22Rv1 (cell line): ENCODE data around the gene STKLD1.

ENCODE experiments used
- H3K27ac ChIP-seq: fragments of 450-650 bp; 2 replicates; pipeline ENCODE4 v1.5.1; 2017
- ZFX ChIP-seq: fragments of 450-650 bp; IDR thresholded peaks from 2 replicates; pipeline ENCODE4 v1.6.1; 2017; ENCODE audit warnings: antibody characterized with exemption, borderline replicate concordance
- TF ChIP-seq, protein P1 (sequence below): fragments of 450-650 bp; IDR thresholded peaks from 2 replicates; pipeline ENCODE4 v1.5.1; 2017; ENCODE audit warnings: mild to moderate bottlenecking

Gene STKLD1

DNA sequence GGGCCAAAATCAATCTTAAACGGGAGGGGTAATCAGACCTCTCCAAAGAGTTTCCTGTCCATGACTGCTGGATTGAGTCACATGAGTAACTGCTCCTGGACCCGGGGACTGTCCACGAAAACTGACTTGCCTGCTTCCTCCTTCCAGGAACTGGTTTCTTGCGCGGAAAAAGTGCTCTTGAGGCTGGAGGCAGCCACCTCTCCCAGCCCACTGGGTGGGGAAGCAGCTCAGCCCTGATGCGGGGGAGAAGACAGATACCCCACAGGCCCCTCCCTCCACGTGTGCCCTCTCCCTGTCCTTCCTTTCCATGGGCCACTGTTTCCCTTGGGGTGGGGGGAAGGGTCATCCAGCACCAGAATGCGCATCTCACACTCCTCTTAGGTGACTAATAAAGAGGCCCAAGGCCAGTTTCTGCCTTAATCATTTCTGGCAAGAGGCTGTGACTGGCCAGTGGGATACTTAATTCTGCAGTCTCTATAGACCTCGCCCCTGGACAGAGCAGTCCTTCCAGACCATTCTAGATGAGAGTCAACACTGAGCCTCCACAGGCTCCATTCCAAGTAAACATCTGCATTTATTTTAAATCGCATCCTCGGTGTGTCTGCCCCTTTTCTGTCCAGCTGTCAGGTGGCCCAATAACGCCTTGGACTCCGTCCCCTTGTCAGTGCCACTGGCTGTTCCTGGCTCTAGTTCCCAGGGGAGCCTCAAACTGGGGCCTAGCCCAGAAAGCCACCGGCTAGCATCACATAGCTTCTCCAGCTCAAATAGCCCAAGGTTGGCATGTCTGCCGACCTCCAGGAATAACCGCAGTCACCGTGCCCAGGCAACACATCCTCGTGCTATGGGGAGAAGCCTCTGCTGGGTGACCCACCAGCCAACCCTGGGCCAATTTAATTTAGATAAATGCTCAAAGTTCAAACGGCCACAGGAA, 29.6 kb downstream of the STKLD1 start:
- H3K27ac ChIP-seq, result no peak overlapping the region
- TF ChIP-seq, protein P1, sequence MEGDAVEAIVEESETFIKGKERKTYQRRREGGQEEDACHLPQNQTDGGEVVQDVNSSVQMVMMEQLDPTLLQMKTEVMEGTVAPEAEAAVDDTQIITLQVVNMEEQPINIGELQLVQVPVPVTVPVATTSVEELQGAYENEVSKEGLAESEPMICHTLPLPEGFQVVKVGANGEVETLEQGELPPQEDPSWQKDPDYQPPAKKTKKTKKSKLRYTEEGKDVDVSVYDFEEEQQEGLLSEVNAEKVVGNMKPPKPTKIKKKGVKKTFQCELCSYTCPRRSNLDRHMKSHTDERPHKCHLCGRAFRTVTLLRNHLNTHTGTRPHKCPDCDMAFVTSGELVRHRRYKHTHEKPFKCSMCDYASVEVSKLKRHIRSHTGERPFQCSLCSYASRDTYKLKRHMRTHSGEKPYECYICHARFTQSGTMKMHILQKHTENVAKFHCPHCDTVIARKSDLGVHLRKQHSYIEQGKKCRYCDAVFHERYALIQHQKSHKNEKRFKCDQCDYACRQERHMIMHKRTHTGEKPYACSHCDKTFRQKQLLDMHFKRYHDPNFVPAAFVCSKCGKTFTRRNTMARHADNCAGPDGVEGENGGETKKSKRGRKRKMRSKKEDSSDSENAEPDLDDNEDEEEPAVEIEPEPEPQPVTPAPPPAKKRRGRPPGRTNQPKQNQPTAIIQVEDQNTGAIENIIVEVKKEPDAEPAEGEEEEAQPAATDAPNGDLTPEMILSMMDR, result no peak

DNA sequence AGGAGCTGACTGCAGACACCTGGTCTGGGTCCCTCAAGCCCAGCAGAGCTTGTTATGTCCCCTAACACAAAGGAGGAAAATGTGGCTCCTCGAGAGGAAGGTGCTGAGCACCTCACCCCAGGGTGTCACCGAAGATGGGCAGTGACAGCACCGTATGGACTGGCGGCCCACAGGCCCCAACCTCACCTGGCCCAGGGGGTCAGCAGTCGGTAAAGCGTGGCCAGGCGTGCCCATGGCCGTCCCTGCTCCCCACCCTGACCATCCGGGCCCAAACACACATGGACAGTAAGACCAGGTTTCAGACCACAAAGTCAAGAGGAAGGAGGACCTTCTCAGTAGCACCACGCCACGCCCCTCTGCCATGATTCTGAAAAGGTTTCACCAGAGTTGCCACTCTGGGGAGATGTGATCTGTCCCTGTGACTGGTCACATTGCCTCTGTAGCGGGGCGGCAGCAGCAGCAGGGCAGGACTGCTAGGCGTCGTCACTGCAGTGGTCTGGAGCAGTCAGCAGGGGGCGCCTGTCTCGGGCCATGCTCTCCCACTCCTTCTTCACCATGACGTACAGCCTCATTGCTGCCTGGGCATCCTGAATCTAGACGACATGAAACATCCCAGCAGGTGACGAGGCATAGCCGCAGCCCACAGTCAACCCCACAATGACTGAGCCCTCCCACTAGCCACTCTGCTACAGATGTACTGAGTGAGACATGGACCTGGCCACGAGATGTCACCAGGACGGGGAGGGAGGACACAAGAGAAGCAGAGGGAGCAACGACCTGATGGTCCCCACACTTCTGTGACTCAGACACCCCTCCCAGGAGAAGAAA, 30.5 kb downstream of the STKLD1 start:
- no peak overlapping the region for H3K27ac ChIP-seq
- TF ChIP-seq, protein P1, result peak; percentile 95
- TF ChIP-seq ZFX, result no peak

- TF ChIP-seq ZFX, result no peak
- TF ChIP-seq, protein P1, result no peak
- H3K27ac ChIP-seq, result no peak overlapping the region
These were observed 31.9 kb downstream of the STKLD1 start for GRCh38 chr9:133408042-133408441.

GRCh38 chr9:133415170-133415569, 39.0 kb downstream of the STKLD1 start:
- TF ChIP-seq, protein P1, result no peak
- TF ChIP-seq ZFX, result no peak
- no peak overlapping the region for H3K27ac ChIP-seq

- TF ChIP-seq ZFX, result no peak
- TF ChIP-seq, protein P1, result no peak
- H3K27ac ChIP-seq, result peak within 1 kb of the TSS; percentile 83
These were observed 41.6 kb downstream of the STKLD1 start, which contains the start of gene REXO4 for GRCh38 chr9:133417541-133418461. REXO4 (minus strand) TSS chr9:133418010; CDS start chr9:133417844, 166 bp downstream.

DNA sequence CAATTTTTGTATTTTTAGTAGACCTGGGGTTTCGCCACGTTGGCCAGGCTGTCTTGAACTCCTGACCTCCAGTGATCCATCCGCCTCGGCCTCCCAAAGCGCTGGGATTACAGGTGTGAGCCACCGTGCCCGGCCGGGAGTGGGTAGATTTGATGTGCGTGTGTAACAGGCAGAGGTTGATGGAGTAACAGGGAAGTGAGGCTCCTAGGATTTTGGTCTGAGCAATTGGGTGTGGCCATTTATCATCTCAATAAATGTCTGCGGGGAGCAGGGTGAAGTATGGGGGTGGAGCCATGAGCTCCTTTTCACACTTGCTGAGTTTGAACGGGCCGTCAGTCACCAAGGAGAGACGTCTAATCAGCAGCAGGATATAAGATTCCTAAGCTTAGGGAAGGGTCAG, 42.8 kb downstream of the STKLD1 start:
- H3K27ac ChIP-seq, result peak overlapping the region; percentile 83

More for the DNA sequence above, 42.8 kb downstream of the STKLD1 start:
- TF ChIP-seq, protein P1, result no peak
- TF ChIP-seq ZFX, result no peak
